HFFc6 (cell line): Measurements from ENCODE around the gene HS6ST3. TPM values are rescaled to one million over a fixed set of nuclear protein-coding genes. Genes with fewer than 3 reads are reported as not detected.

Source experiments
- DNase-seq: peaks from one replicate; pipeline ENCODE4 v3.0.0-alpha.2; 2018
- H3K27ac Mint-ChIP-seq: 2 replicates; pipeline ENCODE4 v1.8.0; 2020; ENCODE audit warnings: mild to moderate bottlenecking, mixed read lengths
- H3K27me3 Mint-ChIP-seq: 2 replicates; pipeline ENCODE4 v1.8.0; 2021; ENCODE audit warnings: mild to moderate bottlenecking, moderate library complexity, mixed read lengths; ENCODE audit not compliant: insufficient read depth
- H3K36me3 Mint-ChIP-seq: 2 replicates; pipeline ENCODE4 v1.8.0; 2021; ENCODE audit warnings: low read depth, mixed read lengths
- H3K4me1 Mint-ChIP-seq: 2 replicates; pipeline ENCODE4 v1.8.0; 2020; ENCODE audit warnings: low read depth, mixed read lengths
- H3K4me3 Mint-ChIP-seq: 2 replicates; pipeline ENCODE4 v1.8.0; 2020; ENCODE audit warnings: mild to moderate bottlenecking, moderate library complexity, mixed read lengths
- H3K9me3 Mint-ChIP-seq: 2 replicates; pipeline ENCODE4 v1.8.0; 2020; ENCODE audit warnings: mild to moderate bottlenecking, mixed read lengths
- CTCF ChIP-seq: fragments of 200-600 bp; sonication (generic); IDR thresholded peaks from 2 replicates; pipeline ENCODE4 v1.5.0; 2021; ENCODE audit warnings: antibody characterized with exemption, mild to moderate bottlenecking
- total RNA-seq, 6 experiments: library from RNA; stranded (reverse); fragmentation: NEBNext Ultra II Directional; extraction: Animal tissue kit (Norgen Biotek cat#: 25700); gene quantifications; 2 replicates in 1 of 6; 3 replicates in 5 of 6; pipeline ENCODE4 v1.2.3, GENCODE V29; 2021

HS6ST3 gene
- total RNA-seq, 6 experiments from 2014 or later: not detected

- no peaks in the 10 kb centered on the region for H3K36me3 Mint-ChIP-seq
- no peaks in the 10 kb centered on the region for H3K4me1 Mint-ChIP-seq
- H3K27me3 Mint-ChIP-seq: no peaks in the 10 kb centered on the region
- no peak for DNase-seq
- H3K4me3 Mint-ChIP-seq: no peak overlapping the region
- peaks cover 52% of the 10 kb centered on the region for H3K9me3 Mint-ChIP-seq
- no peak for TF ChIP-seq CTCF
- H3K27ac Mint-ChIP-seq: no peak overlapping the region
These were observed 456.6 kb downstream of the HS6ST3 start for GRCh38 chr13:96546463-96546862.

- peaks cover 1% of the 10 kb centered on the region; the same call in 1 of the 2 replicates for H3K27me3 Mint-ChIP-seq
- DNase-seq: no peak
- no peak for TF ChIP-seq CTCF
- no peak overlapping the region for H3K4me3 Mint-ChIP-seq
- H3K27ac Mint-ChIP-seq: no peak overlapping the region
- H3K9me3 Mint-ChIP-seq: peaks cover 51% of the 10 kb centered on the region
- no peaks in the 10 kb centered on the region for H3K4me1 Mint-ChIP-seq
- no peaks in the 10 kb centered on the region for H3K36me3 Mint-ChIP-seq
These were observed 461.6 kb downstream of the HS6ST3 start for GRCh38 chr13:96551546-96551945.

- Mint-ChIP-seq H3K9me3 (peaks cover 55% of the 10 kb centered on the region), H3K27ac (no peak overlapping the region), H3K36me3 (no peaks in the 10 kb centered on the region), H3K4me1 (no peaks in the 10 kb centered on the region), H3K4me3 (no peak overlapping the region), H3K27me3 (peaks cover 1% of the 10 kb centered on the region; the same call in 1 of the 2 replicates)
- no peak for TF ChIP-seq CTCF
- no peak for DNase-seq
These were observed 462.7 kb downstream of the HS6ST3 start for GRCh38 chr13:96552559-96552958.

GRCh38 chr13:96553796-96554195, 463.9 kb downstream of the HS6ST3 start:
- no peak overlapping the region for H3K27ac Mint-ChIP-seq
- no peaks in the 10 kb centered on the region for H3K4me1 Mint-ChIP-seq
- peaks cover 1% of the 10 kb centered on the region; the same call in 1 of the 2 replicates for H3K27me3 Mint-ChIP-seq
- no peak for DNase-seq
- peaks cover 53% of the 10 kb centered on the region for H3K9me3 Mint-ChIP-seq
- no peak overlapping the region for H3K4me3 Mint-ChIP-seq
- TF ChIP-seq CTCF: no peak
- no peaks in the 10 kb centered on the region for H3K36me3 Mint-ChIP-seq

GRCh38 chr13:96573563-96573962, 483.7 kb downstream of the HS6ST3 start:
- Mint-ChIP-seq H3K4me1 (no peaks in the 10 kb centered on the region), H3K27me3 (peaks cover 2% of the 10 kb centered on the region; the same call in 1 of the 2 replicates), H3K36me3 (no peaks in the 10 kb centered on the region), H3K4me3 (no peak overlapping the region), H3K27ac (no peak overlapping the region), H3K9me3 (peaks cover 42% of the 10 kb centered on the region)
- no peak for DNase-seq
- no peak for TF ChIP-seq CTCF
